ENCODE measurements around the gene TACSTD2. TPM values are rescaled to one million over a fixed set of nuclear protein-coding genes. Genes with fewer than 3 reads are reported as not detected.
"Not testable (repeated sequence)": the region's sequence is repeated elsewhere in the genome, so short reads cannot be mapped to it uniquely, and the experiment has no call there.

Gene TACSTD2
- total RNA-seq, 1 donor from 2014 or later = 219 TPM

- DNase-seq (ENCODE audit: low read depth) = no peak
- TF ChIP-seq CTCF (conservative IDR thresholded peaks at IDR 0.05; ENCODE audit: low read depth, low read length) = no peak
- H3K4me3 ChIP-seq (ENCODE audit: low read depth, low read length) = no peak overlapping the region
Measured at GRCh38 chr1:58568911-58569310, 8.1 kb downstream of the TACSTD2 start.

- DNase-seq (ENCODE audit: low read depth) = no peak
- no peak for TF ChIP-seq CTCF (conservative IDR thresholded peaks at IDR 0.05; ENCODE audit: low read depth, low read length)
- no peak overlapping the region for H3K4me3 ChIP-seq (ENCODE audit: low read depth, low read length)
Measured at GRCh38 chr1:58568271-58568860, 8.7 kb downstream of the TACSTD2 start.

- DNase-seq (ENCODE audit: low read depth) = no peak
- H3K4me3 ChIP-seq (ENCODE audit: low read depth, low read length) = no peak overlapping the region
- TF ChIP-seq CTCF (conservative IDR thresholded peaks at IDR 0.05; ENCODE audit: low read depth, low read length) = no peak
Measured at GRCh38 chr1:58566339-58566738, 10.7 kb downstream of the TACSTD2 start.

GRCh38 chr1:58563715-58564114 is 13.3 kb downstream of the TACSTD2 start:
- H3K4me3 ChIP-seq (ENCODE audit: low read depth, low read length); DNase-seq (ENCODE audit: low read depth): not testable (repeated sequence)

GRCh38 chr1:58561633-58562032 is 15.4 kb downstream of the TACSTD2 start:
- H3K4me3 ChIP-seq (ENCODE audit: low read depth, low read length) = no peak overlapping the region
- no peak for TF ChIP-seq CTCF (conservative IDR thresholded peaks at IDR 0.05; ENCODE audit: low read depth, low read length)
- no peak for DNase-seq (ENCODE audit: low read depth)

- no peak for DNase-seq (ENCODE audit: low read depth)
- no peak overlapping the region for H3K4me3 ChIP-seq (ENCODE audit: low read depth, low read length)
- TF ChIP-seq CTCF (conservative IDR thresholded peaks at IDR 0.05; ENCODE audit: low read depth, low read length) = no peak
Measured at GRCh38 chr1:58555393-58555792, 21.7 kb downstream of the TACSTD2 start.

- no peak for TF ChIP-seq CTCF (conservative IDR thresholded peaks at IDR 0.05; ENCODE audit: low read depth, low read length)
- H3K4me3 ChIP-seq (ENCODE audit: low read depth, low read length) = no peak overlapping the region
- DNase-seq (ENCODE audit: low read depth) = no peak
Measured at GRCh38 chr1:58551186-58552140, 25.6 kb downstream of the TACSTD2 start.

- not testable (repeated sequence) for H3K4me3 ChIP-seq (ENCODE audit: low read depth, low read length); DNase-seq (ENCODE audit: low read depth)
Measured at GRCh38 chr1:58549291-58549690, 27.8 kb downstream of the TACSTD2 start.

Data from epithelial cell of proximal tubule (primary cell).